ENCODE measurements around the gene PAGE2B.

PAGE2B gene

GRCh38 chrX:55120761-55121358 is 46.0 kb downstream of the PAGE2B start:
- Mint-ChIP-seq H3K9me3 (peaks cover 5% of the 10 kb centered on the region), H3K4me1 (ENCODE audit: low read depth) (peaks cover 32% of the 10 kb centered on the region), H3K27me3 (ENCODE audit: low read depth) (peaks cover 4% of the 10 kb centered on the region), H3K36me3 (ENCODE audit: low read depth) (no peaks in the 10 kb centered on the region), H3K4me3 (no peak overlapping the region), H3K27ac (no peak overlapping the region)
- no peak for DNase-seq (ENCODE audit: low spot score)

GRCh38 chrX:55123900-55124299 is 49.1 kb downstream of the PAGE2B start:
- Mint-ChIP-seq H3K27me3 (ENCODE audit: low read depth) (peaks cover 10% of the 10 kb centered on the region), H3K9me3 (no peaks in the 10 kb centered on the region), H3K4me1 (ENCODE audit: low read depth) (peaks cover 26% of the 10 kb centered on the region), H3K4me3 (no peak overlapping the region), H3K27ac (no peak overlapping the region), H3K36me3 (ENCODE audit: low read depth) (no peaks in the 10 kb centered on the region)
- DNase-seq (ENCODE audit: low spot score) = no peak

GRCh38 chrX:55127692-55128091 is 52.9 kb downstream of the PAGE2B start:
- no peak overlapping the region for H3K27ac Mint-ChIP-seq
- no peaks in the 10 kb centered on the region for H3K36me3 Mint-ChIP-seq (ENCODE audit: low read depth)
- peaks cover 10% of the 10 kb centered on the region for H3K27me3 Mint-ChIP-seq (ENCODE audit: low read depth)
- H3K4me1 Mint-ChIP-seq (ENCODE audit: low read depth) = no peaks in the 10 kb centered on the region
- no peaks in the 10 kb centered on the region for H3K9me3 Mint-ChIP-seq
- no peak for DNase-seq (ENCODE audit: low spot score)
- H3K4me3 Mint-ChIP-seq = no peak overlapping the region

All from T-helper 2 cell treated with Interferon-gamma antibody and Interleukin-4, amounts not matched to agents 5 μg/mL and 100 μg/mL, for 36 hours (primary cell).